Measurements from ENCODE around the gene BBLN.

- no peak for TF ChIP-seq CEBPB (IDR thresholded peaks at IDR 0.05; ENCODE audit: low read depth, low read length)
- peak; percentile 100; the same call in 1 of the 2 replicates for TF ChIP-seq CTCF (conservative IDR thresholded peaks at IDR 0.05; ENCODE audit: low read depth, low read length)
- TF ChIP-seq USF2 (IDR thresholded peaks at IDR 0.05; ENCODE audit: low read depth, low read length), result no peak
- TF ChIP-seq MXI1 (IDR thresholded peaks at IDR 0.05; ENCODE audit: borderline replicate concordance, low read depth, low read length), result no peak
- TF ChIP-seq POLR2A (IDR thresholded peaks at IDR 0.05; ENCODE audit: low read depth, low read length), result peak; percentile 50; the same call in 1 of the 2 replicates
- peak; percentile 99 for TF ChIP-seq SMC3 (IDR thresholded peaks at IDR 0.05; ENCODE audit: low read depth, low read length)
- peak; percentile 98 for TF ChIP-seq RAD21 (IDR thresholded peaks at IDR 0.05; ENCODE audit: low read length)
Observed at GRCh38 chr9:128117613-128118471, 42.2 kb upstream of the BBLN start.
